SW 1271 (cell line): ENCODE measurements around the gene PPM1F.
"Not testable (repeated sequence)": the region's sequence is repeated elsewhere in the genome, so short reads cannot be mapped to it uniquely, and the experiment has no call there.

Experiments used
- DNase-seq, 2 experiments: peaks; one replicate each; lab custom pipeline; 2025; lab: John Stamatoyannopoulos, UW

The PPM1F gene

DNA sequence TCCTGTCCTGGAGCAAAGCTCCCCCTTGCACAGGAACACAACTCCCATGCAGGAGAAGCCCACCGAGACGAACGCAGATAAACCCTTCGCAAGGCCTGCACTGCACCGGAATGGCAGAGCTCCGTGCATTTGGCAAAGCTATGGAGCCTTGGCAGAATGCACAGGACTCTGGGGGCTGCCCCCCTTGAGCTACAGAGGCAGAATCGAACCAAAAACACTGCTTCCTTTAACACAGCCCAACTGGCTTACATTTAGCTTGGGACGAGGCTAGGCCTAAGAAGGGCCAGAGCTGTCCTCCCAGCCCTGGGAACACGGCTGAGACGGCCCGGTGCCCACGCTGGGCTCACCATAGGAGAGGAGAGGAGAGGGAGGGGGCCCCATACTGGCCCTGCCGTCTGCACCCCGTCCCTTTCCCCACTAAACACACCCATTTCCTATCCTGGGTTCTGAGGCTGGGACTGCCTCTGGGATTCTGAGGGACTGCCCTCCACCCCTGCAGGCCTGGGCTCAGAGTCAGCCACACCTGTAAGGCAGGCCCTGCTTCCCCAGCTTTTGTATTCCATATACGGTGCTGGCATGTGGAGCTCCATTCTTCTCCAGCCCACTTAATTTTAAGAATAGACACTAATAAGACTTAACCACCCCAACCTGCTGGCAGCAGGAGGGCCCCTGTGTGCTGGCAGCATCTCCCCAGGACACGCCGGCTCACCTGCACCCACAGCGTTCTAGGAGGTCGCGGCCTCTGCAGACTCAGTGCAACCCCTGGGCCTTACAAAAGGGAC lies 32.9 kb downstream of the PPM1F start:
- no peak for DNase-seq

GRCh38 chr22:21918466-21919185 lies 34.0 kb downstream of the PPM1F start:
- DNase-seq = no peak

DNA sequence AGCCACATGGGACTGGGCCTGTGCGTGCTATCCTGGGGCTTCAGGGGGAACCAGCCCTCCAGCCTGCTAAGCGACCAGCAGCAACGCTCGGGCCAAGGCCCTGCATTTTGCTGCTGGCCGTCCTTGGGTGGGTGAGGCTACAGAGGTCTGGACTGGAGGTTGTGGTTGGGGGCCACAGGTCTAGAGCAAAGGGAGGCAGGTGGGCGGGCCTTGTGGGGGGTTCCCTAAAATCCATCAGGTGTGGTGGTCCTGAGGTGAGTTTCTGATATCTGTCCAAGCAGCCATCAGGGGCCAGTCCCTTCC lies 34.7 kb downstream of the PPM1F start:
- DNase-seq = no peak

DNA sequence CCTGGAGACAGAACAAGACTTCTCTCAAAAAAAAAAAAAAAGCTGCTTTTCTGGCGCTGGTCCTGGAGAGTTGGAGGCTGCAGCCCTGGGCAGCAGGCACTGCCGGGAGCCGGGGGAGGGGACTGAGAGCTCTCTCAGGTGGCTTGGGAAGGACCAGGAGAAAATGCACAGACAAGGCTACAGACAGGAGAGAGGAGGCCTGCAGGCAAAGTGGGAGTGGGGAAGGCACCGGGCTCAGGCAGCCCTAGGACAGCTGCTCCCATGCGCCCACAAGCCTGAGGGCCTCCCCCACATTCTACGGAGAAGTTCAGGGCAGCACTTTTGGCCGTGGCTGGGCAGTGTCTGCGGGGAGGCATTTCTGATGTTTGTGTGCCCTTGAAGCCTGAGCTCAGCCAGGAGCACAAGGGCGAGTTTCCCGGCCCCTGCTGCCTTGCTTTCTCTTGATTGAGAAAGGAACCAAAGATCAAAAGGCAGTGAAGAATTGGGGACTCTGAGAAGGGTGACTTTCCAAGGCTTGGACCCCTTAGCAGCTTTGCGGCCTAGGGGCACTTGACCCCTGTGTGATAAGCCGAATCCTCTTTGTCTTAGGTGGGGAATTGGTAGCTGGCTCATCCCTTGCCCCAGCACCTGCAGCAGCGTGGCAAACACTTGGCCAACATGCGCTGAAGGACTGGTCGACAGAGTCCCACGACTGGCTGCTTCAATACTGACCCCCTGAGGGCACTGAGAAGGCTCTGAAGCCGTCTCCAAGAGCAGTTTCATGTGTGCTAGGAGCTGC lies 35.3 kb downstream of the PPM1F start:
- no peak for DNase-seq

DNA sequence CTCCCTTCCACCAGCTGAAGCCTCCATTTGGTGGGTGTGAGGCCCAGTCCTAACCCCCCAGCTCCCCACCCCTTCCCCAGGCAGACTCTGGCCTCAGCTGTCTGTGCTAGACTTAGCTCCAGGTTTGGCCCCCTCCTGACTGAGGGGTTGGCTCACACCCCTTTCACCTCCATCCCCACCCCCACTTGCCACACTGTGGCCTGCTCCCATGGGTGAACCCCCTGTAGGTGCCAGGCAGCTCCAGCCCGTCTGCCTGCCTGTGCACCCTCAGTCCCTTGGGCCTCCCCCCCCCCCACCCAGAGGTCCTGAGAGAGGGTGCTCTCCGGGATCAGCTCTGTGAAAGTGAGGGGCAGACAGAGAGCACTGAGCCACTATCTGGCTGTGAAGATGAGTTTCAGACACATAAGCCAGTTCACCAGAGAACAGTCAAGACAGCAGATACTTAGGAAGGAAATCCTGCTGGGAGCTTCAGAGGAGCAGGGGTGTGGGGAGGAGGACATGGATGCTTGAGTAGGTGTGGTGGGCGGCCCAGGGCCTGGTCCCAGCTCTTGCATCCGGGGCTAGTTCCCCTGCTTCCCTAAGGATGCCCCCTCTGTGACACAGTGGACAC lies 36.2 kb downstream of the PPM1F start:
- DNase-seq = no peak

- no peak for DNase-seq
Measured at GRCh38 chr22:21915624-21916308, 36.9 kb downstream of the PPM1F start.

DNA sequence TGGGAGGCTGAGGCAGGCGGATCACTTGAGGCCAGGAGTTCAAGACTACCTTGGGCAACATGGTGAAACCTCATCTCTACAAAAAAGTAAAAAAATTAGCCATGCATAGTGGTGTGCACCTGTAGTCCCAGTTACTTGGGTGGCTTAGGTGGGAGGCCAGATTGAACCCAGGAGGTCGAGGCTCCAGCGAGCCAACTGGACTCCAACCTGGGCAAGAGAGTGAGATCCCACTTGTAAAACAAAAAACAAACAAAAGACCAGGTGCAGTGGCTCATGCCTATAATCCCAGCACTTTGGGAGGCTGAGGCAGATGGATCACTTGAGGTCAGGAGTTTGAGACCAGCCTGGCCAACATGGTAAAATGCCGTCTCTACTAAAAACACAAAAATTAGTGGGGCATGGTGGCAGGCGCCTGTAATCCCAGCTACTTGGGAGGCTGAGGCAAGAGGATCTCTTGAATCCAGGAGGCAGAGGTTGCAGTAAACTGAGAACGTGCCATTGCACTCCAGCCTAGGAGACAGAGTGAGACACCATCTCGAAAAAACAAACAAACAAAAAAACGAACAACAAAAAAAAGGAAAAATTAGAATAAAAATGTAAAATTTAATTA lies 38.5 kb downstream of the PPM1F start:
- not testable (repeated sequence) for DNase-seq

DNA sequence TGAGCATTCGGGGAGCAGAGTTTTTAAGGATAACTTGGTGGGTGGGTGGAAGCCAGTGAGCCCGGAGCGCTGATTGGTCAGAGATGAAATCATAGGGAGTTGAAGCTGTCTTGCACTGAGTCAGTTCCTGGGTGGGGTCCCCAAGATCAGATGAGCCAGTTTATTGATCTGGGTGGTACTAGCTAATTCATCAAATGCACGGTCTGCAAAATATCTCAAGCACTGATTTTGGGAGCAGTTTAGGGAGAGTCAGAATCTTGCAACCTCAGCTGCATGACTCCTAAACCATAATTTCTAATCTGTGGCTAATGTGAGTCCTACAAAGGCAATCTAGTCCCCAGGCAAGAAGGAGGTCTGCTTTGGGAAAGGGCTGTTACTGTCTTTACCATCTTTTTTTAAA lies 42.3 kb downstream of the PPM1F start:
- not testable (repeated sequence) for DNase-seq

GRCh38 chr22:21909871-21910270 lies 42.8 kb downstream of the PPM1F start:
- DNase-seq = no peak

DNA sequence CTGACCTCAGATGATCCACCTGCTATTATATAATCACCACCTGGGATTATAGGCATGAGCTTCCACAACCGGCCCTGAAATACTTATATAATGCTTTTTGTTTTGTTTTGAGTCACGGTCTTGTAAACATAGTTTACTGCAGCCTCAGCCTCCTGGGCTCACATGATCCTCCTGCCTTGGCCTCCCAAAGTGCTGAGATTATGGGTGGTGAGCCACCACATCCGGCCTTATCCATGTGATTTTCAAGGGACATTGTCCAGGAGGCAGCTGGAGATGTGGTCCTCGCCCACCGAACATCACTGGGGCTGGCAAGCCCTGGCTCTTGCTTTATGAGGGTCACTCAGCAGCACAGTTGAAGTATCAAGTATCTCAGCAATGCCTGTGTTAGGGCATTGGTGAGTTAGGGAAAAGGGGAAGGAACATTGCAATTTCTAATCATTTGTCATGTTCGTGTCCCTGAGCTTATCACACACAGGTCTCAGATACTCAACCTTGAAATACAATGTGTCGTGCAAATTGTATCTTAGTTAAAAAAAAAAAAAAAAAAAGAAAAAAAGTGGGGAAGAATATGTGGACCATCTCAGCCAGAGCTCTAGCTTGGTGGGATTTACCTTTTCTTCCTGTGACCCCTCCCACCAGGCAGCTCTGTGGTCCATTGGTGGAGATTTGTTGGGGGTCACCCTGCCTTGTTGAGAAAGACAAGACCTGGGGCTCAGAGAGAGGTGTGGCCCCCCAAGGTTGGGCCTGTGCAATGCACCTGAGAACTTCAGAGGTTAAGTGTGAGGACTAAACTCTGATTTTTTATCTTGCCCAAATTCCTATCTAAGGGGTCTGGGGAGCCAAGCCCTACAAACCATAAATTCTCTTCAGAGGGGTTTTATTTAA lies 44.8 kb downstream of the PPM1F start:
- DNase-seq = no peak

DNA sequence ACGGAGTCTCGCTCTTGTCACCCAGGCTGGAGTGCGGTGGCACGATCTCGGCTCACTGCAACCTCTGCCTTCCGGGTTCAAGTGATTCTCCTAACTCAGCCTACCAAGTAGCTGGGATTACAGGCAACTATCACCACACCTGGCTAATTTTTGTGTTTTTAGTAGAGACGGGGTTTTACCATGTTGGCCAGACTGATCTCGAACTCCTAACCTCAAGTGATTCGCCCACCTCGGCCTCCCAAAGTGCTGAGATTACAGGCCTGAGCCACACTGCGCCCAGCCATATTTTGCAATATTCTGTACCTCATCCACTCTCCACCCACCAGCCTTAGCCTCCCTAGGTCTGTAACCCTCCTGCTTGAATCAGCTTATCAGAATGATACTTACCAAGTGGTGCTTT lies 47.4 kb downstream of the PPM1F start:
- not testable (repeated sequence) for DNase-seq

DNA sequence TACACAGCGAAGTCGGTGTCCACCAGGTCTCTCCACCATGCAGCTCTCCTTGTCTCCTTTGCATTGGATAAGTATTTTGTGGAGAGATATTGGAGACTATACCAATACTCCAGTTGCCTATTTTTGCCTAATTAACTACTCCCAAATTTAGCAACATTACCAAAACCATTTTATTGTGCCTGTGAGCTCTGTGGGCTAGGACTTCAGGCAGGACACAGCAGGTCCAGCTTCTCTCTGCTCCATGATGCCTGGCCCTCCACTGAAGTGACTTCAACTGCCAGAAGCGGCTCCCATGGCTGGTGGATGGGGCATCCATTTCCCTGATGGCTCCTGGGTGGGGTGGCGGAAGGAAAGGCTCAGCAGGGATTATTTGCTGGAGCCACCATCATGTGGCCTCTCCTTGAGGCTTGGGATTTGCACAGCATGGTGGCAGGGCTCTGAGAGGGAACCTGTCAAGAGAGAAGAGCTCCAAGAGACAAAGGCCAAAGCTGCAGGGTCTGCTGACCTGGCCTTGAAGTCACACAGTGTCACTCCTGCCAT lies 48.3 kb downstream of the PPM1F start:
- no peak for DNase-seq

GRCh38 chr22:21903283-21903682 lies 49.4 kb downstream of the PPM1F start:
- no peak for DNase-seq

- no peak for DNase-seq
Measured at GRCh38 chr22:21902296-21903087, 50.2 kb downstream of the PPM1F start.

- DNase-seq = no peak
Measured at GRCh38 chr22:21898354-21898896, 54.2 kb downstream of the PPM1F start.

- DNase-seq = no peak
Measured at GRCh38 chr22:21896951-21897513, 55.6 kb downstream of the PPM1F start.

- not testable (repeated sequence) for DNase-seq
Measured at GRCh38 chr22:21896275-21896674, 56.4 kb downstream of the PPM1F start.

DNA sequence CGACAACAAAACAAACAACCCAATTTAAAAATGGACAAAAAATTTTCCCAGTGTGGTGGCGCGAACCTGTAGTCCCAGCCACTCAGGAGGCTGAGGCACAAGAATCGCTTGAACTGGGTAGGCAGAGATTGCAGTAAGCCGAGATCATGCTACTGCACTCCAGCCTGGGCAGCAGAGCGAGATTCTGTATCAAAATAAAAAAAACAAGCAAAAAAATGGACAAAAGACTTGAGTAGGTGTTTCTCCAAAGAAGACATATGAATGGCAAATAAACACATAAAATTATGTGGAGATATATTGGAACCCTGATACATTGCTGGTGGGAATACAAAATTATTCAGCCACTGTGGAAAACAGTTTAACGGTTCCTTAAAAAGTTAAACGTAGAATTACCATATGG lies 57.8 kb downstream of the PPM1F start:
- no peak for DNase-seq
